Spinal cord (tissue), 10 donors: ENCODE measurements around the gene CAMK2A. TPM values are rescaled to one million over a fixed set of nuclear protein-coding genes. Genes with fewer than 3 reads are reported as not detected.

ENCODE experiments used
- DNase-seq, 6 donors: peaks; one replicate each; pipeline versions ENCODE4 v3.0.0 to v3.0.0-alpha.2; 2013 to 2015; ENCODE audit warnings: low spot score in 6 of 6, low read depth in 4 of 6
- H3K27ac ChIP-seq: one replicate; pipeline ENCODE4 v1.5.1; 2013; ENCODE audit warnings: low read depth, low read length, control low read depth
- H3K27me3 ChIP-seq: one replicate; pipeline ENCODE4 v1.6.1; 2013; ENCODE audit warnings: low read length; ENCODE audit not compliant: control insufficient read depth, insufficient read depth
- H3K36me3 ChIP-seq: one replicate; pipeline ENCODE4 v1.6.1; 2013; ENCODE audit warnings: low read length; ENCODE audit not compliant: control insufficient read depth, insufficient read depth
- H3K4me1 ChIP-seq: one replicate; pipeline ENCODE4 v1.6.1; 2013; ENCODE audit warnings: low read length; ENCODE audit not compliant: control insufficient read depth, insufficient read depth
- H3K4me3 ChIP-seq: one replicate; pipeline ENCODE4 v1.5.1; 2013; ENCODE audit warnings: low read depth, low read length, control low read depth
- H3K9me3 ChIP-seq: one replicate; pipeline ENCODE4 v1.6.1; 2013; ENCODE audit warnings: low read length; ENCODE audit not compliant: control insufficient read depth, insufficient read depth
- WGBS: methylation state at CpG from one replicate; pipeline ENCODE4 v1.1.5; 2013; ENCODE audit warnings: missing lambda C conversion rate; ENCODE audit not compliant: insufficient coverage; 5-methylcytosine and 5-hydroxymethylcytosine counted together
- polyA plus RNA-seq, 2 donors: library from polyadenylated mRNA; unstranded; fragments of 120-200 nt; gene quantifications; one replicate each; pipeline ENCODE4 v1.2.1, GENCODE V29; 2013; ENCODE audit not compliant: insufficient read length in 2 of 2
- total RNA-seq, 2 donors: library from RNA; depleted of rRNA in 1 of 2; stranded (reverse); fragments of 120-200 nt in 1 of 2; fragments of >200 nt in 1 of 2; gene quantifications; one replicate each; pipeline versions ENCODE4 v1.2.3 to v1.2.4, GENCODE V29; 2013 to 2014
- donor health status: healthy.

The CAMK2A gene
- total and polyA plus RNA-seq, 4 donors, result 5.7 to 26.8 (median 23.5) TPM

DNA sequence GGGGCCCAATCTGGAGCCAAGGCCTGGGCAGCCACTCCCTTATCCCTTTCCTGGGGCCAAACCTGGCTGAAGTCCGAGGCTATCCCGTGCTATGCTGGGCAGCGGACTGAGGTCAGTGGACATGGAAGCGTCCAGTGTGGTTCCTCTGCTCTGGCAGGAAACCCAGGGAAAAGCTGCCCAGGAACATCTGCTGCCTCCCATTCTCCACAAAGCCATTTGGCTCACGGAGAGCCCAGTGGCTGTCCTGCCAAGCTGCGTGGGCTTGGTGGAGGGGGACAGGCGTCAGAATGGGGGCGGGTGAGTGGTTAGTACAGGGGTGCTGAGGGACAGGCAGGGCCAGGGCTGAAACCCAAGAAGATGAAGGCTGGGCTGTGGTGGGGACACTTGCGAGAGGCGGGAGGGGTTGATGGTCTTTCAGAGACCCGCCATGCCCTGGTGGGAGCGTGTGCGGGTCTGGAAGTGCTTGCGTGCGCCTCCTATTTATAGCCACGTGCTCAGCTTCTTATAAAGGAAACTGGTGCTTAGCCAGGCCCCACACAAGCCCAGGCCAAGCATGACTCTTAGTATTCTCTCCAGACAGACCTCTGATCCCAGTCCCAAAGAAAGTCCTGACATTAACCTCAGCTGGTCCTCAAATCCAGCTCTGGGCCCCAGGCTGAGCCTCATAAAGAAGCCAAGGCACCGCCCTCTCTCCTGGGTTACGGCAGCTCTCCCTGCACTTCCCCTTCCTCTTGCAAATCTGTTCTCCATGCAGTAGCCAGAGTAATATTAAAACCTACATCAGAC lies 109.1 kb downstream of the CAMK2A start:
- peak overlapping the region; percentile 12 for H3K27ac ChIP-seq
- H3K4me3 ChIP-seq, result no peak overlapping the region
- H3K27me3 ChIP-seq, result no peaks in the 10 kb centered on the region
- no peaks in the 10 kb centered on the region for H3K9me3 ChIP-seq
- H3K36me3 ChIP-seq, result no peaks in the 10 kb centered on the region
- peak in 4 of 6 donors; percentile 36 to 88 (median 48) for DNase-seq
- 39% methylated on average over 18 of the region's 18 CpGs for WGBS
- H3K4me1 ChIP-seq, result peaks cover 24% of the 10 kb centered on the region

DNA sequence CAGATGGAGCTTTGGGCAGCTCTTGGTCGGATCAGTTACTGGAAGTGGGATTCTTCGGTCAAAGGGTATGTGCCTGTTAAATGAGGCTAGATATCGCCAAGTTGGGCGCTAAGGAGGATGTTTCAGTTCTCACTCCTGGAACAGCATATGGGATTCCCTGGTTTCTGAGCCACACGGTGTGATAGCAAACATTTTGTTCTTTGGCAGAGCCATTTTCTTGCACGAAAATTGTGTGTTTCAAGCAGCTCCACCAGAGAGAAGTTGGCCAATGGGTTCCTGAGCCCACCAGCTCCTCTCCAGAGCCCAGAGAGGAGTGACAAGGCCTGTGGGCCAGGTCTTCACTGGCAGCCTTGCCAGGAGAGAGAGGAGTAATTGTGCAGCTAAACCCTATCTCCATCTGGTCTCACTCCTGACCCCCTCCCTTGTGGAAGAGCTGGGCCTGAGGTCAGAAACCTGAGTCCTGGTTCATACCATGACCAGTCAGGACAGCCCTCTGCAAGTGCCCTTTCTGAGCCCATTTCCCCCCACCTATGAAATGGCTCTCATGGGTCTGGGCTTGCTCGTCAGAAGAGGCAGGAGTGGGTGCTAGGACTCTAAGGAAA lies 110.5 kb downstream of the CAMK2A start:
- H3K36me3 ChIP-seq, result no peaks in the 10 kb centered on the region
- 87% methylated on average over 5 of the region's 7 CpGs for WGBS
- peaks cover 28% of the 10 kb centered on the region for H3K4me1 ChIP-seq
- DNase-seq, result peak in 1 of 6 donors; percentile 59
- no peak overlapping the region for H3K27ac ChIP-seq
- H3K4me3 ChIP-seq, result no peak overlapping the region
- no peaks in the 10 kb centered on the region for H3K27me3 ChIP-seq
- H3K9me3 ChIP-seq, result no peaks in the 10 kb centered on the region

DNA sequence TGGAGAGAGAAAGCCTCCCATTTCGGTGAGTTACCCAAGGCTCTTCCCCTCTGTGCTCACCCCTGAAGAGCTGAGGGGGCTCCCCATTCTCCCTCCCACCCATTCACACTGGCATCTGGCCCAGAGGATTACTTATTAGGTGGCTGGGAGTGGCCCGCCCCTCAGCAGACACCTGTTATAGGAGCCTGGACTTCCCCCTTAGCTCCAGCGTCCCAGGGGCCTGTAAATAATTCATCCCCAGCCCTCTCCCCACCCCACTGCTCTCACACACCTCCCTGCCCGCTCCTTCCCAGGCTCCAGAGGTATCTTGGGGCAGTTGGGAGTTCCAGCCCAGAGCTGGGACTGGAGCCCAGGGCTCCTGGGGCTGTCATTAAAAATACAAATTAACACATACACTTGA lies 111.3 kb downstream of the CAMK2A start:
- H3K36me3 ChIP-seq, result no peaks in the 10 kb centered on the region
- peaks cover 33% of the 10 kb centered on the region for H3K4me1 ChIP-seq
- H3K9me3 ChIP-seq, result no peaks in the 10 kb centered on the region
- H3K27me3 ChIP-seq, result no peaks in the 10 kb centered on the region
- 52% methylated on average over 3 of the region's 4 CpGs for WGBS
- H3K4me3 ChIP-seq, result no peak overlapping the region
- DNase-seq, result no peak
- no peak overlapping the region for H3K27ac ChIP-seq

DNA sequence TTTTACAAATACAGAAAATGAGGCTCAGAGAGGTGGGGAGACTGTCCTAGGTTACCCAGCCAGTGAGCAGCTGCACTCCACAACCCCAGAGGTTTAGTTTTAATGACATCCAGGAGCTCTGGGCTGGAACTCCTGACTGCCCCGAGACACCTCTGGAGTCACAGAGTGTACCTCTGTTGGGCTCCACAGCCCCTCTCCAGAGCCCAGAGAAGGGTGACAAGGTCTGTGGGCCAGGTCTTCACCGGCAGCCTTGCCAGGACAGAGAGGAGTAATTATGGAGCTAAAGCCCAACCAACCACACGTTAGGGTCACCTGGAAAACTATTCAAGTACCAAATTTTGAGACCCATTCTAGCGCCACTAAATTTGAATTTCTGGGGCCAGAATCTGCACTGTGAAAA lies 111.9 kb downstream of the CAMK2A start:
- H3K27ac ChIP-seq, result no peak overlapping the region
- H3K9me3 ChIP-seq, result no peaks in the 10 kb centered on the region
- 93% methylated on average over 3 of the region's 4 CpGs for WGBS
- H3K27me3 ChIP-seq, result no peaks in the 10 kb centered on the region
- DNase-seq, result no peak
- H3K36me3 ChIP-seq, result no peaks in the 10 kb centered on the region
- H3K4me3 ChIP-seq, result no peak overlapping the region
- peaks cover 33% of the 10 kb centered on the region for H3K4me1 ChIP-seq

DNA sequence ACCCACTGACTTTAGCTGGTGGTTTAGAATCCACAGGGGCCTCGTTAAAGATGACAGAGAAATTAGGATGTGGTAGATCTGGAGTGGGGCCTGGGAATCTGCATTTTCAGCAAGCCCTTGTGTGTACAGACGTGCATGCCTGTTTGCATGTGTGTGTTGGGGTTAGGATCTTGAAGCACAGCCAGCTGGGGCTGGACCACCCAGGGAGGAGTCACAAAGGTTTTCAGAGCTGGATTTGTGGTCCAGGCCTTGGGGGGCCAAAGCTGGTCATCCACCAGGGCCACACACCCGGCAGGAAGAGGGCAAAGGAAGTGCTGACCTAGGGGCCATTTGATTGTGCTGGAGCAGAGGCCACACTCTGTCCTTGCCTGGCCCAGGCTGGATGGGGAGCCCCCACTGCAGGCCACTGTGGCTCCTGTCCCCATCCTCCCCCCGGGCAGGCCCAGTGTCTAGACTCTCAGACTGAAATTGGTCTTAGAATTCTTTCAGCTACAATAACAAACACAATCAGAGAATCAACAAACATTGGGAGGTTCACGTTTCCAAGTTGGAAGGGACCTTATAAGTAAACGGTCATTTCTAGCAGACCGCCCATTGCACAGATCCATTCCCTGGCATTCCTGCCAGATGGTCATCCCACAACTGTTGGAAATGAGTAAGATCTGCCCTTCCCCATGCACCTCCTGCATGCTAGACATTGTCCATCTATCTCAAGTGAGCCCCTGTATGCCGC lies 112.7 kb downstream of the CAMK2A start:
- H3K9me3 ChIP-seq, result no peaks in the 10 kb centered on the region
- no peak overlapping the region for H3K27ac ChIP-seq
- no peaks in the 10 kb centered on the region for H3K27me3 ChIP-seq
- no peaks in the 10 kb centered on the region for H3K36me3 ChIP-seq
- peaks cover 36% of the 10 kb centered on the region for H3K4me1 ChIP-seq
- H3K4me3 ChIP-seq, result no peak overlapping the region
- DNase-seq, result no peak
- WGBS, result 81% methylated on average over 8 of the region's 8 CpGs

DNA sequence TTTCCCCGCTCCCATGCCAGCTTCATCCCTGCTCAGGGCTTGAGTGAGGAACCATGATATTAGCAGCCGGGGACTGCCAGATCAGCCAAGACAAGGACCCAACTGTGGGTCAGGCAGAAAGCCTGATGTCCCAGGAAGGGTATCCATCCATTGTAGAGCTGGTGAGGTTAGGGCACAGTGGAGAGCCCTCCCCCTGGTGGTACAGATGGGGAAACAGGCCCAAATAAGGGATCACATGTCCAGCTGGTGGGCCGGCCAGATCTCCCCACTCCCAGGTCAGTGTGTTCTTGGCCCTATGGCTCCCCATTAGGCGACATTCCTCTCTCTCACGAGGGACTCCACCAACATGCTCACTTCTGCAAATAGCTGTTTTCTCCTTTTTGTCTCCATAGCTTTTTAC lies 114.0 kb downstream of the CAMK2A start:
- no peak overlapping the region for H3K4me3 ChIP-seq
- no peaks in the 10 kb centered on the region for H3K36me3 ChIP-seq
- H3K9me3 ChIP-seq, result no peaks in the 10 kb centered on the region
- H3K27ac ChIP-seq, result no peak overlapping the region
- H3K27me3 ChIP-seq, result peaks cover 3% of the 10 kb centered on the region
- peaks cover 29% of the 10 kb centered on the region for H3K4me1 ChIP-seq
- no peak for DNase-seq
- 61% methylated on average over 4 of the region's 5 CpGs for WGBS

DNA sequence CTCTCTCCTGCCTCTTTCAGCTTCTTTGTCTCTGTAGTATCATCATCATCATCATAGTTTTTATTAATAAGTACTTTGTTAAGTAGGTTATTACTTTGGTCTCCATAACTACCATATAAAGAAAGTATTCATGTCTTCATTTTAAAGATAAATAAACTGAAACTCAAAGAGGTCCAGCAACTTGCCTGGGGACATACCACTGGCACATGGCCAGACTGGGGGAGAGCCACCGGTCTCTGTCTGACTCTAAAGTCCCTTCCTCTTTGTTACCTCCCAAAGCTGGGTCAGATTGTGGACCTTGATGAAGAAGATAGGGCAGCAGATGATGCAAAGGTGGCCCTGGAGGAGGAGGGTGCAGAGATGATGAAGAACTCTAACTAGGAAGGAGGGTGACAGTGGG lies 114.5 kb downstream of the CAMK2A start:
- no CpG with 5 or more reads among the region's 1 CpG for WGBS
- Histone ChIP-seq H3K27ac (no peak overlapping the region), H3K27me3 (peaks cover 7% of the 10 kb centered on the region), H3K4me1 (peaks cover 24% of the 10 kb centered on the region), H3K9me3 (no peaks in the 10 kb centered on the region), H3K4me3 (no peak overlapping the region), H3K36me3 (no peaks in the 10 kb centered on the region)
- no peak for DNase-seq

DNA sequence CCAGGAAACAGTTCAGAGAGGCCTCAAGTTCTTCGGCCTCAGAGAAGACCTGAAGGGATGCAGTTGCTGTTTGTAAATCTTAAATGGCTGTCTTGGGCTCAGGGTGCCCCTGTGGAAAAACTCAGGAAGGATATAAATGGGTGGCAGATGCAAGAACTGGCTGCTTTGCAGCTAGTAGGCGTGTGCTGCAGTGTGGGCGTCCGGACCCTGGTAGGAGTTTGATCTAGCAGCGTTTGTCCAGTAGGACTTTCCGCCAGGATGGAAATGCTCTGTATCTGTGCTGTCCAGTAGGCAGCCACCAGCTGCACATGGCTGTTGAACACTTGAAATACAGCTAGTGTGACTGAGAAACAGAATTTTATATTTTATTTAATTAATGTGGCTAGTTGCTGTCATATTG lies 115.3 kb downstream of the CAMK2A start:
- 94% methylated on average over 6 of the region's 6 CpGs for WGBS
- no peak overlapping the region for H3K27ac ChIP-seq

DNA sequence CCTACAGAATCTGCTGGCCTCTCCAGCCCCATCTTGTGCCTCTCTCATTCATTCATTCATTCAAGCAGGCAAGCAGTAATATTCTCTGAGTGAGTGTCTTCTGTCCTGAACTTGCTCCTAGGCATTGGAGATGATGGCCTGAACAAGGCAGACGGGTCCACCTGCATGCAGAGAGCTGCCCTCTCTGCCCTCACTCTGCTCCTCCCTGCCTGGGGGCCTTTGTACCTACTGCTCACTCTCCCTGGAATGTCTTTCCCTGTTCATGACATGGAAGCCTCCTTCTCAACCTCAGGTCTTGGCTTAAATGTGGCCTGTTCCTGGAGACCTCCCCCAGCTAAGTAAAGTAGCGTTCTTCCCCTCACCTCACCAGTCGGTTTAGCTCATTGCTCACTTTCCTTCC lies 116.4 kb downstream of the CAMK2A start:
- WGBS, result 89% methylated on average over 1 of the region's 3 CpGs

More for the DNA sequence above, 115.3 kb downstream of the CAMK2A start:
- Histone ChIP-seq H3K9me3 (no peaks in the 10 kb centered on the region), H3K27me3 (peaks cover 14% of the 10 kb centered on the region), H3K36me3 (no peaks in the 10 kb centered on the region), H3K4me3 (no peak overlapping the region), H3K4me1 (peaks cover 16% of the 10 kb centered on the region)
- no peak for DNase-seq

More for the DNA sequence above, 116.4 kb downstream of the CAMK2A start:
- Histone ChIP-seq H3K9me3 (no peaks in the 10 kb centered on the region), H3K36me3 (no peaks in the 10 kb centered on the region), H3K4me3 (no peak overlapping the region), H3K27ac (no peak overlapping the region), H3K27me3 (peaks cover 15% of the 10 kb centered on the region), H3K4me1 (peaks cover 16% of the 10 kb centered on the region)
- DNase-seq, result no peak
